Measurements from ENCODE around the gene AADACL3.

DNA sequence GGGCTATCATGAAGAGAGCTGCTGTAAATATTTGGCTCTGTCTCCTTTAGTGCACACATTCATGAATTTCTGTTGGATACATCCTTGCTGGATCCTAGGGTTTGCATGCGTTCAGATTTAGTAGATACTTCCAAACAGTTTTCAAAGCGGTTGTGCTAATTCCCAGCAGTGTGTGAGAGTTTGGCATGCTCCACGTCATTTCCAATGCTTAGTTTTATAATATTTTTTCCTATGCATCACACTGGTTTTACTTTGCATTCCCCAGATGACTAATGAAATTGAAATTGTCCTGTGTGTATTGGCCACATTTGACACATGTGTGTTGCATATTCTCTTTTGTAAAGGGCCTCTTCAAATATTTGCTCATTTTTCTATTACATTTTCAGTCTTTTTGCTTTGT is 18.5 kb upstream of the AADACL3 start:
- TF ChIP-seq EP300 (conservative IDR thresholded peaks at IDR 0.05; ENCODE audit: poor library complexity, severe bottlenecking) (no peak), POLR2AphosphoS5 (IDR thresholded peaks at IDR 0.05) (no peak), EZH2 (IDR thresholded peaks at IDR 0.05; ENCODE audit: borderline replicate concordance, insufficient read depth, low read length, poor library complexity, severe bottlenecking) (no peak), TAF1 (IDR thresholded peaks at IDR 0.05; ENCODE audit: low read depth) (no peak), RAD21 (conservative IDR thresholded peaks at IDR 0.05) (no peak)
- TF ChIP-seq, protein P1, sequence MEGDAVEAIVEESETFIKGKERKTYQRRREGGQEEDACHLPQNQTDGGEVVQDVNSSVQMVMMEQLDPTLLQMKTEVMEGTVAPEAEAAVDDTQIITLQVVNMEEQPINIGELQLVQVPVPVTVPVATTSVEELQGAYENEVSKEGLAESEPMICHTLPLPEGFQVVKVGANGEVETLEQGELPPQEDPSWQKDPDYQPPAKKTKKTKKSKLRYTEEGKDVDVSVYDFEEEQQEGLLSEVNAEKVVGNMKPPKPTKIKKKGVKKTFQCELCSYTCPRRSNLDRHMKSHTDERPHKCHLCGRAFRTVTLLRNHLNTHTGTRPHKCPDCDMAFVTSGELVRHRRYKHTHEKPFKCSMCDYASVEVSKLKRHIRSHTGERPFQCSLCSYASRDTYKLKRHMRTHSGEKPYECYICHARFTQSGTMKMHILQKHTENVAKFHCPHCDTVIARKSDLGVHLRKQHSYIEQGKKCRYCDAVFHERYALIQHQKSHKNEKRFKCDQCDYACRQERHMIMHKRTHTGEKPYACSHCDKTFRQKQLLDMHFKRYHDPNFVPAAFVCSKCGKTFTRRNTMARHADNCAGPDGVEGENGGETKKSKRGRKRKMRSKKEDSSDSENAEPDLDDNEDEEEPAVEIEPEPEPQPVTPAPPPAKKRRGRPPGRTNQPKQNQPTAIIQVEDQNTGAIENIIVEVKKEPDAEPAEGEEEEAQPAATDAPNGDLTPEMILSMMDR (IDR thresholded peaks at IDR 0.05; ENCODE audit: poor library complexity, severe bottlenecking): no peak
- TF ChIP-seq, protein P2, sequence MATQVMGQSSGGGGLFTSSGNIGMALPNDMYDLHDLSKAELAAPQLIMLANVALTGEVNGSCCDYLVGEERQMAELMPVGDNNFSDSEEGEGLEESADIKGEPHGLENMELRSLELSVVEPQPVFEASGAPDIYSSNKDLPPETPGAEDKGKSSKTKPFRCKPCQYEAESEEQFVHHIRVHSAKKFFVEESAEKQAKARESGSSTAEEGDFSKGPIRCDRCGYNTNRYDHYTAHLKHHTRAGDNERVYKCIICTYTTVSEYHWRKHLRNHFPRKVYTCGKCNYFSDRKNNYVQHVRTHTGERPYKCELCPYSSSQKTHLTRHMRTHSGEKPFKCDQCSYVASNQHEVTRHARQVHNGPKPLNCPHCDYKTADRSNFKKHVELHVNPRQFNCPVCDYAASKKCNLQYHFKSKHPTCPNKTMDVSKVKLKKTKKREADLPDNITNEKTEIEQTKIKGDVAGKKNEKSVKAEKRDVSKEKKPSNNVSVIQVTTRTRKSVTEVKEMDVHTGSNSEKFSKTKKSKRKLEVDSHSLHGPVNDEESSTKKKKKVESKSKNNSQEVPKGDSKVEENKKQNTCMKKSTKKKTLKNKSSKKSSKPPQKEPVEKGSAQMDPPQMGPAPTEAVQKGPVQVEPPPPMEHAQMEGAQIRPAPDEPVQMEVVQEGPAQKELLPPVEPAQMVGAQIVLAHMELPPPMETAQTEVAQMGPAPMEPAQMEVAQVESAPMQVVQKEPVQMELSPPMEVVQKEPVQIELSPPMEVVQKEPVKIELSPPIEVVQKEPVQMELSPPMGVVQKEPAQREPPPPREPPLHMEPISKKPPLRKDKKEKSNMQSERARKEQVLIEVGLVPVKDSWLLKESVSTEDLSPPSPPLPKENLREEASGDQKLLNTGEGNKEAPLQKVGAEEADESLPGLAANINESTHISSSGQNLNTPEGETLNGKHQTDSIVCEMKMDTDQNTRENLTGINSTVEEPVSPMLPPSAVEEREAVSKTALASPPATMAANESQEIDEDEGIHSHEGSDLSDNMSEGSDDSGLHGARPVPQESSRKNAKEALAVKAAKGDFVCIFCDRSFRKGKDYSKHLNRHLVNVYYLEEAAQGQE (IDR thresholded peaks at IDR 0.05; ENCODE audit: borderline replicate concordance): no peak
